AG09319 (cell line): Measurements from ENCODE around the gene USP21.
A peak's percentile ranks its signal among the peaks of the same experiment; 100 is the strongest.

Source experiments
- DNase-seq: peaks from one replicate; pipeline ENCODE4 v3.0.0-alpha.2; 2010; ENCODE audit warnings: low read depth; ENCODE audit errors: extremely low read depth
- CTCF ChIP-seq: IDR thresholded peaks from 2 replicates; pipeline ENCODE4 v1.5.1; 2011; ENCODE audit warnings: low read depth, mild to moderate bottlenecking, inconsistent platforms, low read length, moderate library complexity

The USP21 gene

GRCh38 chr1:161209790-161210409 lies 50.6 kb downstream of the USP21 start:
- DNase-seq = no peak
- peak; percentile 93 for TF ChIP-seq CTCF

- DNase-seq = no peak
- no peak for TF ChIP-seq CTCF
Observed at GRCh38 chr1:161214369-161214768, 55.1 kb downstream of the USP21 start.

GRCh38 chr1:161215076-161215475 lies 55.8 kb downstream of the USP21 start, which contains the start of gene FCER1G:
FCER1G (plus strand) TSS chr1:161215295; CDS start chr1:161215322, 27 bp downstream.
- DNase-seq = no peak
- no peak for TF ChIP-seq CTCF
